Stomach (tissue), 4 donors: ENCODE measurements around the gene DMRTB1.

ENCODE experiments used
- POLR2AphosphoS5 ChIP-seq, 3 donors: sonication (generic); formaldehyde crosslinking; IDR thresholded peaks; one replicate each; pipeline ENCODE4 v1.6.1; 2016; ENCODE audit warnings: antibody characterized with exemption in 3 of 3
- TF ChIP-seq, protein P1 (sequence below), 7 experiments: fragments of 450-650 bp in 4 of 7; fragments of 200-600 bp in 3 of 7; sonication (generic) in 3 of 7; IDR thresholded peaks; one replicate each; pipeline ENCODE4 v1.5.1; 2016 to 2019; ENCODE audit warnings: antibody characterized with exemption in 7 of 7, control low read depth in 2 of 7, mild to moderate bottlenecking in 1 of 7

- TF ChIP-seq, protein P1, sequence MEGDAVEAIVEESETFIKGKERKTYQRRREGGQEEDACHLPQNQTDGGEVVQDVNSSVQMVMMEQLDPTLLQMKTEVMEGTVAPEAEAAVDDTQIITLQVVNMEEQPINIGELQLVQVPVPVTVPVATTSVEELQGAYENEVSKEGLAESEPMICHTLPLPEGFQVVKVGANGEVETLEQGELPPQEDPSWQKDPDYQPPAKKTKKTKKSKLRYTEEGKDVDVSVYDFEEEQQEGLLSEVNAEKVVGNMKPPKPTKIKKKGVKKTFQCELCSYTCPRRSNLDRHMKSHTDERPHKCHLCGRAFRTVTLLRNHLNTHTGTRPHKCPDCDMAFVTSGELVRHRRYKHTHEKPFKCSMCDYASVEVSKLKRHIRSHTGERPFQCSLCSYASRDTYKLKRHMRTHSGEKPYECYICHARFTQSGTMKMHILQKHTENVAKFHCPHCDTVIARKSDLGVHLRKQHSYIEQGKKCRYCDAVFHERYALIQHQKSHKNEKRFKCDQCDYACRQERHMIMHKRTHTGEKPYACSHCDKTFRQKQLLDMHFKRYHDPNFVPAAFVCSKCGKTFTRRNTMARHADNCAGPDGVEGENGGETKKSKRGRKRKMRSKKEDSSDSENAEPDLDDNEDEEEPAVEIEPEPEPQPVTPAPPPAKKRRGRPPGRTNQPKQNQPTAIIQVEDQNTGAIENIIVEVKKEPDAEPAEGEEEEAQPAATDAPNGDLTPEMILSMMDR (IDR thresholded peaks at IDR 0.05): no peak
- TF ChIP-seq POLR2AphosphoS5 (IDR thresholded peaks at IDR 0.05): no peak
Observed at GRCh38 chr1:53473463-53473862, 14.3 kb downstream of the DMRTB1 start.
